HG03558 (cell line): ENCODE results near the gene FAM53A.
"Not testable (repeated sequence)": the region's sequence is repeated elsewhere in the genome, so short reads cannot be mapped to it uniquely, and the experiment has no call there.

Source experiments
- ATAC-seq: cut with Tn5 transposase; IDR thresholded peaks from one replicate; pipeline ENCODE4 v1.9.1; 2021; ENCODE audit warnings: moderate number of reproducible peaks; ENCODE audit not compliant: unreplicated experiment; ENCODE audit errors: extremely low read depth

The FAM53A gene

GRCh38 chr4:1642196-1642951, 41.7 kb downstream of the FAM53A start:
- ATAC-seq, result no peak

DNA sequence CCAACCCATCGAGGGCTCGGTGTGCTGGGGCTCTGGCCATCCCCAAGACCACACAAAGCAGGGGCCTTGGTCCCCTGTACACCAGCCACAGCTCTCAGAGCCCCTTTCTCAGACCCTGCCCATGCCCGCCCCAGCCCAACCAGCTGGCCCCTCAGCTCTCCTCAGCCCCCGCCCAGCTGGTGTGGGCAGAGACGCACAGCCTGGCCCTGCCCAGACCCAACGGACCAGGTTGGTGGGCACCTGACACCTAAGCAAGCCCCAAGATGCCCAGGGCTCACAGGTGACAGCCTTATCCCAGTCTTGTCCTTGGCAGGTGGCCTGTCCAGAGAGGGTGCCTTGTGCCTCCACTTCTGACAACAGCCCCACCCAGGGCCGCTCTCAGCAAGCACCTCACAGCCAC, 42.4 kb downstream of the FAM53A start:
- ATAC-seq, result no peak

GRCh38 chr4:1640716-1641503, 43.2 kb downstream of the FAM53A start:
- ATAC-seq, result not testable (repeated sequence)

DNA sequence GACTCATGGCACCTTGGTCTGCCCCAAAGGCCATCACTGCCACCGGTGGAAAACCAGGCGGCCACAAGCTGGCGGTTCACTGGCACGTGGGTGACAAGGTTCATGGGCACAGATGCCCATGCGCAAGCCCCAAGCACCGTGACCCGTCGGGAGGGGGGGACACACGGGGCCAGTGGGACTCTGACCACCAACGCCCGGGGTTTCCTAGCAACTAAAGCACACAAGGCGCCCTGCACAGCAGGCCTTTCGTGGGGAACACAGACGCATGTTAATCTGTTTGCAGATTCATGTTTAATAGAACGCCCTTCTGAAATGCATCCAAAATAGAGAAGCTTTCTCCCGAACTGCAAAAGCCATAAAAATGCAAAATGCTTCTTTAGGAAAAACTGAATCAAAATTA, 43.9 kb downstream of the FAM53A start:
- no peak for ATAC-seq

DNA sequence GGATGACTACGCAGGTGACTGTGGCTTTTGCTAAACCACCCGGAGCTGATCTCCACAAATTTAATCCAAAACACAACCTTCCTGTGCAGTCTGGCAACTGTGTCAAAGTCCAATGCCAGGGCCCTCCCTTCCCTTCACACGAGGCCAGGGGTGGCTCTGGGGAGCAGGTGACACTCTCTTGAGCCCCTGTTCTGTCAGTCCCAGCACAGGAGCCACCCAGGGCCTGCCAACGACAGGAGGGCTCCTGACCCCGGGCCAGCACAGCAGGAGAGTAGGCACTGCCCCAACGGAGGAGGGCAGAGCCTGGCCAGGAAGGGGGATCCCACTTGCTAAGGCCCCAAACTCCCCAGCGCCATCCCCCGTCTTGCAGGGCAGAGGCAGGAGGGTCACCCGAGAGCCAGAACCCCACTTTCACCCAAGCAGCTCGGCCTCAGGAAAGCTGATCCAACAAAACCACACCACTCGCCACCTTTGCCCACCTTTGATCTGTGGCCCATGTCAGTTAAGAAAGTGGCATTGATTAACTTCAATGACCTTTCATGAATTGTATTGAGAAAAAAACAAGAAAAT, 44.7 kb downstream of the FAM53A start:
- no peak for ATAC-seq

- ATAC-seq, result no peak
These were observed 45.2 kb downstream of the FAM53A start for GRCh38 chr4:1638873-1639272.

DNA sequence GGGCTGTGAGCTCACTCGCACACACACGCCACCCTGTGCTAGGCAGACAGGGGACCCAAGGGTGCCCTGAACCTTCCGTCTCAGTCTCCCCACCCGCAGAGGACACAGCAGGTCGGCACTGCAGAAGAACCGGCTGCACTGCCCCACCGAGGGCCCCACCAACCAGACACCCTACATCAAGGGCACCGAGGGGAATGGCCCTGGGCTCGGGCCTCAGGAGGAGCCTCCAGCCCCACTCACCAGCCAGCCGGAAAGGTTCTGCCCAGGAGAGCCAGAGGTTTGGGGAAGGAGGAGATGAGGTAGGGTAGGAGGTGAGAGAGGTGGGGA, 45.9 kb downstream of the FAM53A start:
- no peak for ATAC-seq

DNA sequence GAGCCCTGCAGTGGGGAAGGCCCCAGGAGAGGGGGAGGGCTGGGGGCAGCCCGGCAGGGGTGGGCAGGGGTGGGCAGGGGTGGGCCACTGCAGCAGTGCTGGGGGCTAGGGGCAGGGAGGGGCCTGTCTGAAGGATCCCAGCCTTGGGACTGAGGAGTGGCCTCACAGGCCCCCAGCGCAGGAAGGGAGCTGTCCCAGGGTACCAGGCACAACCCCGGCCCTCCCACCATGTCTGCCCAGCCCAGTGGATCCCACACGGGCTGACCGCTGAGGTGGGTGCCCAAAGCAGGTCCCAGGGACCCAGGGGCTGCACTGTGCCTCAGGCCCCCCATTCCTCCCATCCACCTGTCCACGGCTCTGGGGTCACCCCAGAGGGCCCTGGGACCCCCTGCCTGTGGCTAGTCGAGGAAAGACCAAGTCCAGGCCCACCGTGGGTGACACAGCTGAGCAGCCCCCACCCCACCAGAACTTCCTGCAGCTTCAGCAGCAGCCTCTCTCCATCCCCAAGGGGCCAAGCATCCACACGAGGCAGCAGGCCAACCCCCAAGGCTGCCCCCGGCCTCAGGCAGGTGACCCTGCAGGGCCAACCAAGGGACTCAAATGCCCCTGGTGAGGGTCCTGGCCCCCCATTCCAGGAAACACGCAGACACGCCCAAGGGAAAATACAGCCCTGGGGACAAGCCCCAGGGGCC, 46.4 kb downstream of the FAM53A start:
- ATAC-seq, result no peak

DNA sequence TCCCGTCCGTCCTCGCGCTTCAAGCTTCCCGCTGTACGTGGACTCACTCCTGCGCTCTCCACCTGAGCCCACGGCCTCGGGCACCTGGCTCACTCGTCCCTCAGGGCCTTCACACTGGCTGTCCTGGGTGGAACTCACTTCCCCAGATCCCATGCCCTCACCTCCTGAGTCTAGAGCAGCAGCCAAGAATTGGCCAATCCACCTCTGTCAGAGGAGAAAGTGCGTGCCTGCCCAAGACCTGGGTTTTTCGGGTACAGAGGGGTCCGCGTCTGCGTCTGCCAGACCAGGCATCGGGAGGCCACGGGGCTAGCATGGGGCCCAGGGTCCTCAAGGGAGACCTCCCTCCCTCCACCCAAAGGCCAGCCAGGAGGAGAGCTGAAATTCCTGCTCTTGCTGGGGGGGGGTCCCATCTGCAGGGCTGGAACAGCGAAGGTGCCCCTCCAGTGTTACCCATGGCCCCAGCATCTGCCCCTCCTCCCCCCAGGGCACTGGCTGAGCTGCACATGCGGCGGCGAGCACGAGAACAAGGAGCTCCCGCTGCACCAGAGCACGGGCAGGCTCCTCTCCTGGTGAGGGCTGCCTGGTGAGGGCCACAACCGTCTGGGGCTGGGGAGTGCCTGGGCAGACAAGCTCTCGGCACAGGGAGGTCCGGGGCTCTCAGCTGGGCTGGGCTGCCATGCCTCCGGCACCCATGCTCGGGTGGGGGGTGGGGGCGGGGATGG, 47.5 kb downstream of the FAM53A start:
- no peak for ATAC-seq

GRCh38 chr4:1635464-1635863, 48.6 kb downstream of the FAM53A start:
- ATAC-seq, result no peak

GRCh38 chr4:1633993-1634392, 50.1 kb downstream of the FAM53A start:
- no peak for ATAC-seq

- ATAC-seq, result no peak
These were observed 51.7 kb downstream of the FAM53A start for GRCh38 chr4:1632109-1633104.

- no peak for ATAC-seq
These were observed 53.0 kb downstream of the FAM53A start for GRCh38 chr4:1631136-1631535.

- no peak for ATAC-seq
These were observed 53.8 kb downstream of the FAM53A start for GRCh38 chr4:1630266-1630665.

DNA sequence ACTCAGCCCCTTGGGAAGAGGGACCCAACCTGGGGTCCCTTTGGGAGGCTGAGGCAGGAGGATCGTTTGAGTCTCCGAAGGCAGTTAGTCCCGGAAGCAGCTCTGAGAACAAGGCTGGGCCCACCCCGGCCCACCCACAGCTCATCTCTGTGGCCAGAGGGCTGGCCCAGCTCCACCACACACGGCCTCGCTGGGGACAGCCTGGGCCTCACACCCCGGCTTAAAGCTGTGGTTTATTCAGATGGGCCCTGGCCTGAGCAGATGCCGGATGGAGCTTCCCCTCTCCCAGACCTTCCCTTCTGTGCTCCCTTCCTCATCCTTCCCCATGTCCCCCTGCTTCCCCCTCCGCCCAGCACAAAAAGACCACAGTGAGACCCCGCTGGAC, 54.4 kb downstream of the FAM53A start:
- ATAC-seq, result no peak

- no peak for ATAC-seq
These were observed 55.0 kb downstream of the FAM53A start for GRCh38 chr4:1628892-1629698.

DNA sequence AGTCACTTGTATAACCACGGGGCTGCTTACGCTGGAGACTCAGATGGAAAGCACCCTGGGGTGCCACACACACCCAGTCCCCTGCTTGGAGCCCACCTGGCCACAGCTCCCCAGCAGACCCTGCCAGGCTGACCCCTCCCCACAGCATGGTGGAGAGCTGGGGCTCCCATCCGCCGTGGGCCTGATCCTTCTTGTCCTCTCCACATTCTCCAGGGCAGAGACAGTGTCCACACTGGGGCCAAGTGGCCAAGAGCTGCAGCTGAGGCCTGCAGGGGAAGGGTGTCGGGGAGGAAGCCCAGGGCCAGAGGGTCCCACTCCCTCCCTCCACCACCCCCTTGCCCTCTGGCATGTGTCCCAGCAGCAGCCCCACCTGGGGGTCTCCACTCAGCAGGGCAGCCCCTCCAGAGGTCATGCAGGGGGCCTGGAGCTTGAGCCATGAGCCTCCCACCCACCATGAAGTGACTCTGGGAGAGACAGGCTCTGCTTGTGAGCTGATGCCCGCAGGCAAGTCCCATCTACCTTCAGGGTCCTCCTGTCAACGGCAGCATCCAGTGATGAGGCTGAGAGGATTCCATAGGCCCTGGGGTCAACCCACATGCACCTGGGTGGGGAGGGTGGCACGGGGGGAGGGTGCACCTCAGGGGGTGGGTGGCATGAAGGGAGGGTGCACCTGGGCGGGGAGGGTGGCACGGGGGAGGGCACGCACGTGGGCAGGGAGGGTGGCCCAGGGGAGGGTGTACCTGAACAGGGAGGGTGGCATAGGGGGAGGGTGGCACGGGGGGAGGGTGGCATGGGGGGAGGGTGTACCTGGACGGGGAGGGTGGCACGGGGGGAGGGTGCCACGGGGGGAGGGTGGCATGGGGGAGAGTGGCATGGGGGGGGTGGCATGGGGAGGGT, 56.4 kb downstream of the FAM53A start:
- no peak for ATAC-seq
